Nephron (organoid): ENCODE measurements around the gene DDIAS.

Experiments used
- H3K27ac Mint-ChIP-seq, 3 experiments: 2 replicates each; pipeline ENCODE4 v1.8.0; 2020; ENCODE audit warnings: mixed read lengths in 3 of 3, mild to moderate bottlenecking in 2 of 3, moderate library complexity in 1 of 3
- H3K27me3 Mint-ChIP-seq: 2 replicates; pipeline ENCODE4 v1.8.0; 2021; ENCODE audit warnings: low read depth, mild to moderate bottlenecking, moderate library complexity, mixed read lengths
- H3K36me3 Mint-ChIP-seq: 2 replicates; pipeline ENCODE4 v1.8.0; 2020; ENCODE audit warnings: low read depth, mixed read lengths
- H3K4me1 Mint-ChIP-seq: 2 replicates; pipeline ENCODE4 v1.8.0; 2020; ENCODE audit warnings: mixed read lengths
- H3K4me3 Mint-ChIP-seq, 3 experiments: 2 replicates each; pipeline ENCODE4 v1.8.0; 2020; ENCODE audit warnings: mild to moderate bottlenecking in 3 of 3, mixed read lengths in 3 of 3, moderate library complexity in 2 of 3
- H3K9me3 Mint-ChIP-seq: 2 replicates; pipeline ENCODE4 v1.8.0; 2020; ENCODE audit warnings: mixed read lengths
- TF ChIP-seq, protein P1 (sequence below), 3 experiments: fragments of 200-600 bp; sonication (generic); IDR thresholded peaks; one replicate each; pipeline ENCODE4 v1.5.0; 2021; ENCODE audit warnings: antibody characterized with exemption in 3 of 3; ENCODE audit not compliant: unreplicated experiment in 3 of 3

DDIAS gene

DNA sequence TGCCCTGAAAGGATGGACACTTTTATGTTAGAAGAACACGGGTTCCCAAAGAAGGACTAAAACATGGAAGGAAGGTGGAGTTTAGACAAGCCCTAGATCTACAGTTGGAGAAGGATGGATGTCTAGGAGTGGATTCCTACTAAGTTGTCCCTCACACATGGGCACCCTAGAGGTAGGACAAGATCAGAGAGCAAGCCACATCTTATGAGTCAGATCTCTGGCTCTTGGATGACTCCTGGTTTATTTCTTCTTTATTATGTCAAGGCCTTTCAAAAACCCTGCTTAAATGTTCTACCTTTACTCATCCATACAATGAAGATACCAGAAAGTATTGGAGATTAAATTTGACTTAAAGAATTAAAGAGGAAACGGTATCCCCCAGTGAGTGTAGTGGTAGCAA lies 35.7 kb upstream of the DDIAS start:
- Mint-ChIP-seq H3K9me3 (no peaks in the 10 kb centered on the region), H3K27ac (no peak overlapping the region), H3K27me3 (no peaks in the 10 kb centered on the region), H3K4me1 (peaks cover 4% of the 10 kb centered on the region), H3K4me3 (no peak overlapping the region), H3K36me3 (no peaks in the 10 kb centered on the region)
- TF ChIP-seq, protein P1, sequence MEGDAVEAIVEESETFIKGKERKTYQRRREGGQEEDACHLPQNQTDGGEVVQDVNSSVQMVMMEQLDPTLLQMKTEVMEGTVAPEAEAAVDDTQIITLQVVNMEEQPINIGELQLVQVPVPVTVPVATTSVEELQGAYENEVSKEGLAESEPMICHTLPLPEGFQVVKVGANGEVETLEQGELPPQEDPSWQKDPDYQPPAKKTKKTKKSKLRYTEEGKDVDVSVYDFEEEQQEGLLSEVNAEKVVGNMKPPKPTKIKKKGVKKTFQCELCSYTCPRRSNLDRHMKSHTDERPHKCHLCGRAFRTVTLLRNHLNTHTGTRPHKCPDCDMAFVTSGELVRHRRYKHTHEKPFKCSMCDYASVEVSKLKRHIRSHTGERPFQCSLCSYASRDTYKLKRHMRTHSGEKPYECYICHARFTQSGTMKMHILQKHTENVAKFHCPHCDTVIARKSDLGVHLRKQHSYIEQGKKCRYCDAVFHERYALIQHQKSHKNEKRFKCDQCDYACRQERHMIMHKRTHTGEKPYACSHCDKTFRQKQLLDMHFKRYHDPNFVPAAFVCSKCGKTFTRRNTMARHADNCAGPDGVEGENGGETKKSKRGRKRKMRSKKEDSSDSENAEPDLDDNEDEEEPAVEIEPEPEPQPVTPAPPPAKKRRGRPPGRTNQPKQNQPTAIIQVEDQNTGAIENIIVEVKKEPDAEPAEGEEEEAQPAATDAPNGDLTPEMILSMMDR (IDR thresholded peaks at IDR 0.05; ENCODE audit: unreplicated experiment in 3 of 3), result no peak

DNA sequence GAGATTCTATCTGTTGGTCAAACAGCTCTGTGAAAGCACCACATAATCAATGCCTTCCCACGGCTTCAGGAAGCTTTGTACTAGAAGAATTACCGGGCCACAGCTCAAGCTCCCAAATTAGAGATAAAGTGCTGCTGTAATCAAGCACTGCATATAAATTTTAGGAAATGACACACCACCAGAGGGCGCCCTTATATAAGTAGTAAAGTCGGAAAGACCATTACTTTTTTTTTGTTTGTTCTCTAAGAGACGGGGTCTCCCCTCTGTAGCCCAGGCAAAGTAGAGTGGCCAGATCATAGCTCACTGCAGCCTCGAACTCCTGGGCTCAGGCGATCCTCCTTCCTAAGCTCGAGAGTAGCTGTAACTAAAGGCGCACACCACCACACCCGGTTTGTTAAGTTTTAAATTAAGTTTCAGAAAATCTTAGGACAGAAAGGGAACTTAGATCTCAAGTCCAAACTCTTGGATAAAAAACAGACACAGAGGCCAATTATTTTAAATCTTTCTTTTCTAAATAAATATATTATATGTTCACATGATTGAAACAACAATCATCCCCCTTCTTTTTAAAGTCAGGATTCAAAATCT lies 33.9 kb upstream of the DDIAS start:
- Mint-ChIP-seq H3K9me3 (no peaks in the 10 kb centered on the region), H3K36me3 (peaks cover under 1% of the 10 kb centered on the region), H3K27me3 (no peaks in the 10 kb centered on the region), H3K4me1 (peaks cover 4% of the 10 kb centered on the region), H3K4me3 (peak overlapping the region in 1 of 3 experiments; percentile 51), H3K27ac (peak overlapping the region in 2 of 3 experiments; percentile 37 to 52)
- TF ChIP-seq, protein P1 (IDR thresholded peaks at IDR 0.05; ENCODE audit: unreplicated experiment in 3 of 3), result peak; percentile 71 to 81 (median 74)

DNA sequence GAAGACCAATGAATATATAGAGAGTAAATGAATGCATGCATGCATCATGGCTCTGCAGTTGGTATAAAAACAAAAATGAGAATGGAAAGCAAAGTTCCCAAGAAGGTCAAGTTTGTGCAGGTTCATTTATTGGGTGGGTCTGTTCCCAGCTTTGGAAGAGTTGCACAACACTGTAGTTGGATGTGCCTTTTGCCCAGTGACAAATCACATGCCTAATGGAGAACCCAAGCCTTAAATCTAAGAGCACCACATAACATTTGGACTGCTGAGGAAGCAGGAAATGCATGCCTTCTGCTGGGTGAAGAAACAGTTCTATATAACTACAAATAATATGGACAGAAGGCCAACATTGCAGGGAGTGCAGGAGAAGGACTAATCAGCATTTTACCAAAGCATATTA lies 31.9 kb upstream of the DDIAS start:
- H3K4me3 Mint-ChIP-seq, result no peak overlapping the region
- peaks cover 3% of the 10 kb centered on the region for H3K36me3 Mint-ChIP-seq
- no peaks in the 10 kb centered on the region for H3K9me3 Mint-ChIP-seq
- H3K27me3 Mint-ChIP-seq, result no peaks in the 10 kb centered on the region
- H3K27ac Mint-ChIP-seq, result peak overlapping the region in 1 of 3 experiments; percentile 11
- peaks cover 4% of the 10 kb centered on the region for H3K4me1 Mint-ChIP-seq
- TF ChIP-seq, protein P1 (IDR thresholded peaks at IDR 0.05; ENCODE audit: unreplicated experiment in 3 of 3), result no peak

DNA sequence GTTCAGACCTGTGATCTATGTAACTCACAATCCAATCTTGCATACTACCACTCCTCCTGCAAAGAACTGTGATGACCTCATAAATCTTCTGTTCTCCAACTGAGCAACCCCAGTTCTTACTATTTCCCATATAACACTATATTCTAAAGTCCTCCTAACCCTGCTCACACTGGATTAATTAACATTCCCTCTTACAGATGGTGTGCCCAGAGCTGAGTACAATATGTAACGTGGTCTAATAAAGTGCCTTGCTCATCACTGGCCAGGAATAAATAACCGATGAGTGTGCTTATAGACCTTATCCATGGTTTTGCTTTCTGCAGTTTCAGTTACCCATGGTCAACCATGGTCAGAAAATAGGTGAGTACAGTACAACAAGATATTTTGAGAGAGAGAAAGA lies 29.9 kb upstream of the DDIAS start:
- H3K4me3 Mint-ChIP-seq, result no peak overlapping the region
- TF ChIP-seq, protein P1 (IDR thresholded peaks at IDR 0.05; ENCODE audit: unreplicated experiment in 3 of 3), result no peak

DNA sequence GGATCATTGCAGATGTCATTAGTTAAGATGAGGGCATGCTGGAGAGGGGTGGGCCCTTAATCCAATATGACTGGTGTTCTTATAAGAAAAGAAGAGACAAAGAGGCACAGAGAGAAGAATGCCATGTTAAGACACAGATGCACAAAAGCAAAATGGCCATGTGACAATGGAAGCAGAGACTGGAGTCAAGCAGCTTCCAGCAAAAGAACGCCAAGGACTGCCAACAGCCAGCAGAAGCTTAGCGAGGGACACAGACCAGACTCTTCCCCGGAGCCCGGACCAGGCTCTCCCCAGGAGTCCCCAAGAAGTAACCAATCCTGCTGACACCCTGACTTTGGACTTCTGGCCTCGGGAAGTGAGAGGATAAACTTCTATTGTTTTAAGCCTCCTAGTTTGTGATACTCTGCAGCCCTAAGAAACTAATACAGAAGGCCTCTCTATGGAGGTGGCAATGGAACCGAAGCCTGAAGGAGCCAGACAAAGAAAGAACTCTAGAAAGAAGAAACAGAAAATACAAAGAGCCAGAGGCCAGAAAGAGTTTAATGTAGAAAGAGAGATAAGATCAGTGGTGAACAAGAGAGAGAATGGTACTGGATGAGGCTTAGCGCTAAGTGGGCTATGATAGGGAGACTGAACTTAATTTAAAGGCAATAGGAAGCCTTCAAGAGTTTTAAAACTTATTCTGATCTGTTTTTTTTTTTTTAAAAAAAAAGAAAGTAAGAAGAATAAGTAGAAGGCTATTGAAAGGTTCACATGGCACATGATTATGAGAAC lies 29.0 kb upstream of the DDIAS start:
- peaks cover 2% of the 10 kb centered on the region for H3K4me1 Mint-ChIP-seq
- no peaks in the 10 kb centered on the region for H3K27me3 Mint-ChIP-seq
- peaks cover 8% of the 10 kb centered on the region for H3K9me3 Mint-ChIP-seq
- TF ChIP-seq, protein P1 (IDR thresholded peaks at IDR 0.05; ENCODE audit: unreplicated experiment in 3 of 3), result no peak
- peaks cover 26% of the 10 kb centered on the region for H3K36me3 Mint-ChIP-seq
- peak overlapping the region in 1 of 3 experiments; percentile 4 for H3K27ac Mint-ChIP-seq
- H3K4me3 Mint-ChIP-seq, result no peak overlapping the region

More for the DNA sequence above, 29.9 kb upstream of the DDIAS start:
- peaks cover 2% of the 10 kb centered on the region for H3K9me3 Mint-ChIP-seq
- H3K36me3 Mint-ChIP-seq, result peaks cover 19% of the 10 kb centered on the region
- peaks cover 4% of the 10 kb centered on the region for H3K4me1 Mint-ChIP-seq
- H3K27me3 Mint-ChIP-seq, result no peaks in the 10 kb centered on the region
- no peak overlapping the region for H3K27ac Mint-ChIP-seq
